Fibroblast of lung (primary cell): Measurements from ENCODE around the gene MAML2. TPM values are rescaled to one million over a fixed set of nuclear protein-coding genes. Genes with fewer than 3 reads are reported as not detected.

Source experiments
- DNase-seq, 2 donors: peaks; one replicate each; pipeline versions ENCODE4 v3.0.0 to v3.0.0-alpha.2; 2010; ENCODE audit warnings: low read depth in 2 of 2
- H2AFZ ChIP-seq: 2 replicates; pipeline ENCODE4 v1.5.1; 2012; ENCODE audit warnings: low read length, control low read depth, inconsistent platforms
- H3K27ac ChIP-seq: 2 replicates; pipeline ENCODE4 v1.5.1; 2011; ENCODE audit warnings: low read length, control low read depth; ENCODE audit not compliant: insufficient read depth
- H3K27me3 ChIP-seq: 2 replicates; pipeline ENCODE4 v1.5.1; 2011; ENCODE audit warnings: mild to moderate bottlenecking, low read length; ENCODE audit not compliant: control insufficient read depth, insufficient read depth
- H3K36me3 ChIP-seq: 2 replicates; pipeline ENCODE4 v1.5.1; 2011; ENCODE audit warnings: low read length; ENCODE audit not compliant: control insufficient read depth, insufficient read depth
- H3K4me1 ChIP-seq: 2 replicates; pipeline ENCODE4 v1.5.1; 2011; ENCODE audit warnings: low read length; ENCODE audit not compliant: control insufficient read depth, insufficient read depth; ENCODE audit errors: extremely low read depth
- H3K4me2 ChIP-seq: 2 replicates; pipeline ENCODE4 v1.5.1; 2011; ENCODE audit warnings: low read length, control low read depth; ENCODE audit not compliant: insufficient read depth; ENCODE audit errors: extremely low read depth
- H3K4me3 ChIP-seq, 4 experiments: fragments of 200-600 bp in 1 of 4; sonication (generic) in 1 of 4; replicated peaks in 1 of 4; 2 replicates each; pipeline ENCODE4 v1.5.1; 2011 to 2016; ENCODE audit warnings: low read length in 4 of 4, low read depth in 3 of 4, mild to moderate bottlenecking in 3 of 4, control low read depth in 2 of 4, inconsistent platforms in 1 of 4, mixed read lengths in 1 of 4; ENCODE audit not compliant: insufficient read depth in 1 of 4; ENCODE audit errors: control extremely low read depth in 1 of 4
- H3K79me2 ChIP-seq: 2 replicates; pipeline ENCODE4 v1.5.1; 2012; ENCODE audit warnings: mild to moderate bottlenecking, low read length, inconsistent platforms; ENCODE audit not compliant: control insufficient read depth, insufficient read depth
- H3K9ac ChIP-seq: 2 replicates; pipeline ENCODE4 v1.5.1; 2011; ENCODE audit warnings: mild to moderate bottlenecking, low read length, control low read depth; ENCODE audit not compliant: insufficient read depth
- H3K9me3 ChIP-seq: 2 replicates; pipeline ENCODE4 v1.5.1; 2012; ENCODE audit warnings: low read depth, low read length; ENCODE audit not compliant: control insufficient read depth, insufficient read depth
- H4K20me1 ChIP-seq: 2 replicates; pipeline ENCODE4 v1.5.1; 2011; ENCODE audit warnings: low read length; ENCODE audit not compliant: control insufficient read depth, insufficient read depth; ENCODE audit errors: extremely low read depth
- CTCF ChIP-seq, 2 donors: IDR thresholded peaks in 1 of 2; conservative IDR thresholded peaks in 1 of 2; 1 replicate in 1 of 2; 2 replicates in 1 of 2; pipeline ENCODE4 v1.5.1; 2011 to 2012; ENCODE audit warnings: low read length in 2 of 2, control low read depth in 1 of 2, inconsistent platforms in 1 of 2, low read depth in 1 of 2, mild to moderate bottlenecking in 1 of 2
- EZH2 ChIP-seq: IDR thresholded peaks from 2 replicates; pipeline ENCODE4 v1.5.1; 2012; ENCODE audit warnings: low read length, control low read depth, mild to moderate bottlenecking; ENCODE audit errors: missing control alignments
- polyA plus RNA-seq, 2 donors: library from polyadenylated mRNA; depleted of rRNA in 1 of 2; stranded (reverse) in 1 of 2; unstranded in 1 of 2; fragments of >200 nt; gene quantifications; 2 replicates each; pipeline ENCODE4 v1.2.1, GENCODE V29; 2011 to 2012; ENCODE audit warnings: missing spikeins in 1 of 2
- total RNA-seq: library from RNA; depleted of rRNA; stranded (reverse); fragments of >200 nt; gene quantifications from 2 replicates; pipeline ENCODE4 v1.2.1, GENCODE V29; 2014

MAML2 gene
- total and polyA plus RNA-seq, 2 donors (not counting 1 experiment from before 2014, with no cell fraction given): 13.0 to 19.0 TPM

- Histone ChIP-seq H3K4me3 (peak overlapping the region; percentile 23 to 53 (median 39)), H2AFZ (no peak overlapping the region), H3K79me2 (peaks cover 36% of the 10 kb centered on the region), H3K36me3 (no peaks in the 10 kb centered on the region), H3K4me2 (peak overlapping the region; percentile 72), H4K20me1 (no peaks in the 10 kb centered on the region), H3K4me1 (peaks cover 28% of the 10 kb centered on the region), H3K27me3 (no peaks in the 10 kb centered on the region), H3K9me3 (no peaks in the 10 kb centered on the region), H3K27ac (peak overlapping the region; percentile 83), H3K9ac (peak overlapping the region; percentile 51)
- DNase-seq: peak; percentile 98 to 99
- TF ChIP-seq EZH2 (no peak), CTCF (conservative IDR thresholded peaks at IDR 0.05 in 1 of 2, IDR thresholded peaks at IDR 0.05 in 1 of 2; ENCODE audit: low read depth in 1 of 2, low read length in 2 of 2) (no peak)
Observed at GRCh38 chr11:96242971-96243647, 99.9 kb downstream of the MAML2 start.

- Histone ChIP-seq H3K9ac (no peak overlapping the region), H3K4me2 (peak overlapping the region; percentile 72), H3K4me3 (peak overlapping the region; percentile 7 to 48 (median 28)), H3K27me3 (no peaks in the 10 kb centered on the region), H3K27ac (peak overlapping the region; percentile 83), H3K36me3 (no peaks in the 10 kb centered on the region), H2AFZ (no peak overlapping the region), H3K79me2 (peaks cover 37% of the 10 kb centered on the region), H4K20me1 (no peaks in the 10 kb centered on the region), H3K4me1 (peaks cover 30% of the 10 kb centered on the region), H3K9me3 (no peaks in the 10 kb centered on the region)
- TF ChIP-seq CTCF (conservative IDR thresholded peaks at IDR 0.05 in 1 of 2, IDR thresholded peaks at IDR 0.05 in 1 of 2; ENCODE audit: low read depth in 1 of 2, low read length in 2 of 2) (no peak), EZH2 (no peak)
- peak in 1 of 2 donors; percentile 75 for DNase-seq
Observed at GRCh38 chr11:96242191-96242847, 100.7 kb downstream of the MAML2 start.

GRCh38 chr11:96241331-96241841, 101.6 kb downstream of the MAML2 start:
- H3K27me3 ChIP-seq: no peaks in the 10 kb centered on the region
- H4K20me1 ChIP-seq: no peaks in the 10 kb centered on the region
- TF ChIP-seq EZH2 (no peak), CTCF (conservative IDR thresholded peaks at IDR 0.05 in 1 of 2, IDR thresholded peaks at IDR 0.05 in 1 of 2; ENCODE audit: low read depth in 1 of 2, low read length in 2 of 2) (no peak)
- no peak for DNase-seq
- H3K9ac ChIP-seq: no peak overlapping the region
- peaks cover 25% of the 10 kb centered on the region for H3K4me1 ChIP-seq
- H3K27ac ChIP-seq: no peak overlapping the region
- H3K9me3 ChIP-seq: no peaks in the 10 kb centered on the region
- peaks cover 37% of the 10 kb centered on the region for H3K79me2 ChIP-seq
- H3K4me3 ChIP-seq: no peak overlapping the region
- no peak overlapping the region for H3K4me2 ChIP-seq
- no peak overlapping the region for H2AFZ ChIP-seq
- H3K36me3 ChIP-seq: no peaks in the 10 kb centered on the region
